ENCODE data around the gene FUT2.

The FUT2 gene

GRCh38 chr19:48749571-48750198, 53.9 kb downstream of the FUT2 start:
- Histone ChIP-seq H3K9me3 (replicated peaks in 1 of 2; ENCODE audit: control insufficient read depth in 2 of 2, insufficient read depth in 1 of 2, low read depth in 1 of 2, low read length in 2 of 2) (peaks cover 4 to 12% of the 10 kb centered on the region in 2 donors), H2BK12ac (ENCODE audit: low read length) (no peak overlapping the region), H3K4ac (ENCODE audit: low read length) (no peak overlapping the region), H3K14ac (ENCODE audit: low read length) (no peak overlapping the region), H4K91ac (ENCODE audit: low read depth, low read length, poor library complexity) (no peak overlapping the region), H3K4me1 (ENCODE audit: control insufficient read depth in 2 of 2, insufficient read depth in 1 of 2, low read depth in 1 of 2, low read length in 2 of 2) (peaks cover 6 to 8% of the 10 kb centered on the region in 2 donors), H4K8ac (ENCODE audit: low read depth, low read length) (no peak overlapping the region), H3K4me2 (ENCODE audit: insufficient read depth, low read length, poor library complexity, severe bottlenecking) (no peak overlapping the region), H2AFZ (ENCODE audit: low read length) (no peak overlapping the region), H2BK15ac (ENCODE audit: low read length) (no peak overlapping the region), H3K9ac (ENCODE audit: low read depth, low read length, poor library complexity) (no peak overlapping the region), H2BK5ac (ENCODE audit: low read length) (no peak overlapping the region), H2AK5ac (ENCODE audit: low read depth, low read length) (no peak overlapping the region), H3K23ac (ENCODE audit: low read depth, low read length, poor library complexity) (no peak overlapping the region), H3K27ac (replicated peaks; ENCODE audit: low read length) (no peak overlapping the region), H3K4me3 (ENCODE audit: low read length in 2 of 2) (no peak overlapping the region), H3K18ac (ENCODE audit: low read length) (no peak overlapping the region), H2BK120ac (ENCODE audit: low read depth, low read length) (no peak overlapping the region), H3K36me3 (replicated peaks in 1 of 2; ENCODE audit: control insufficient read depth in 2 of 2, insufficient read depth in 2 of 2, low read length in 2 of 2) (no peaks in the 10 kb centered on the region), H3K27me3 (ENCODE audit: control insufficient read depth in 3 of 3, insufficient read depth in 3 of 3, low read depth in 1 of 3, low read length in 3 of 3) (peaks cover 0 to 62% (median 18%) of the 10 kb centered on the region in 3 experiments), H3K79me1 (ENCODE audit: low read depth, low read length) (peaks cover 2% of the 10 kb centered on the region)
- DNase-seq (ENCODE audit: low spot score), result no peak
- WGBS, 2 donors (ENCODE audit: extremely low coverage in 2 of 2, insufficient read length in 2 of 2, insufficient replicate concordance in 1 of 2), result no CpG with 5 or more reads among the region's 4 CpGs

GRCh38 chr19:48750351-48750750, 54.6 kb downstream of the FUT2 start:
- H3K79me1 ChIP-seq (ENCODE audit: low read depth, low read length), result peaks cover 2% of the 10 kb centered on the region
- no peak overlapping the region for H2AFZ ChIP-seq (ENCODE audit: low read length)
- H3K4me2 ChIP-seq (ENCODE audit: insufficient read depth, low read length, poor library complexity, severe bottlenecking), result no peak overlapping the region
- H3K4me1 ChIP-seq (ENCODE audit: control insufficient read depth in 2 of 2, insufficient read depth in 1 of 2, low read depth in 1 of 2, low read length in 2 of 2), result peaks cover 6 to 8% of the 10 kb centered on the region in 2 donors
- no peak overlapping the region for H4K8ac ChIP-seq (ENCODE audit: low read depth, low read length)
- WGBS, 2 donors (ENCODE audit: extremely low coverage in 2 of 2, insufficient read length in 2 of 2, insufficient replicate concordance in 1 of 2), result no CpG with 5 or more reads among the region's 31 CpGs
- H3K9me3 ChIP-seq (replicated peaks in 1 of 2; ENCODE audit: control insufficient read depth in 2 of 2, insufficient read depth in 1 of 2, low read depth in 1 of 2, low read length in 2 of 2), result peaks cover 4 to 12% of the 10 kb centered on the region in 2 donors
- H3K23ac ChIP-seq (ENCODE audit: low read depth, low read length, poor library complexity), result no peak overlapping the region
- peaks cover 0 to 68% (median 18%) of the 10 kb centered on the region in 3 experiments for H3K27me3 ChIP-seq (ENCODE audit: control insufficient read depth in 3 of 3, insufficient read depth in 3 of 3, low read depth in 1 of 3, low read length in 3 of 3)
- no peak overlapping the region for H3K4ac ChIP-seq (ENCODE audit: low read length)
- H2BK5ac ChIP-seq (ENCODE audit: low read length), result no peak overlapping the region
- peak overlapping the region; percentile 73 for H2AK5ac ChIP-seq (ENCODE audit: low read depth, low read length)
- H3K4me3 ChIP-seq (ENCODE audit: low read length in 2 of 2), result peak overlapping the region in 1 of 2 donors; percentile 54
- H3K18ac ChIP-seq (ENCODE audit: low read length), result no peak overlapping the region
- peak overlapping the region; percentile 56 for H2BK15ac ChIP-seq (ENCODE audit: low read length)
- no peak overlapping the region for H2BK120ac ChIP-seq (ENCODE audit: low read depth, low read length)
- H3K36me3 ChIP-seq (replicated peaks in 1 of 2; ENCODE audit: control insufficient read depth in 2 of 2, insufficient read depth in 2 of 2, low read length in 2 of 2), result no peaks in the 10 kb centered on the region
- peak overlapping the region; percentile 39 for H4K91ac ChIP-seq (ENCODE audit: low read depth, low read length, poor library complexity)
- no peak overlapping the region for H3K27ac ChIP-seq (replicated peaks; ENCODE audit: low read length)
- DNase-seq (ENCODE audit: low spot score), result no peak
- H3K9ac ChIP-seq (ENCODE audit: low read depth, low read length, poor library complexity), result no peak overlapping the region
- no peak overlapping the region for H2BK12ac ChIP-seq (ENCODE audit: low read length)
- no peak overlapping the region for H3K14ac ChIP-seq (ENCODE audit: low read length)

GRCh38 chr19:48750771-48751504, 55.2 kb downstream of the FUT2 start:
- no CpG with 5 or more reads among the region's 29 CpGs for WGBS, 2 donors (ENCODE audit: extremely low coverage in 2 of 2, insufficient read length in 2 of 2, insufficient replicate concordance in 1 of 2)

GRCh38 chr19:48751845-48752495, 56.2 kb downstream of the FUT2 start:
- peaks cover 0 to 9% of the 10 kb centered on the region in 2 donors for H3K9me3 ChIP-seq (replicated peaks in 1 of 2; ENCODE audit: control insufficient read depth in 2 of 2, insufficient read depth in 1 of 2, low read depth in 1 of 2, low read length in 2 of 2)
- peaks cover 6 to 8% of the 10 kb centered on the region in 2 donors for H3K4me1 ChIP-seq (ENCODE audit: control insufficient read depth in 2 of 2, insufficient read depth in 1 of 2, low read depth in 1 of 2, low read length in 2 of 2)
- peaks cover 0 to 76% (median 18%) of the 10 kb centered on the region in 3 experiments for H3K27me3 ChIP-seq (ENCODE audit: control insufficient read depth in 3 of 3, insufficient read depth in 3 of 3, low read depth in 1 of 3, low read length in 3 of 3)
- peaks cover 2% of the 10 kb centered on the region for H3K79me1 ChIP-seq (ENCODE audit: low read depth, low read length)
- H3K18ac ChIP-seq (ENCODE audit: low read length), result peak overlapping the region; percentile 58
- H4K91ac ChIP-seq (ENCODE audit: low read depth, low read length, poor library complexity), result no peak overlapping the region
- H2BK120ac ChIP-seq (ENCODE audit: low read depth, low read length), result no peak overlapping the region
- no CpG with 5 or more reads among the region's 20 CpGs for WGBS, 2 donors (ENCODE audit: extremely low coverage in 2 of 2, insufficient read length in 2 of 2, insufficient replicate concordance in 1 of 2)
- DNase-seq (ENCODE audit: low spot score), result no peak
- no peak overlapping the region for H4K8ac ChIP-seq (ENCODE audit: low read depth, low read length)
- H3K36me3 ChIP-seq (replicated peaks in 1 of 2; ENCODE audit: control insufficient read depth in 2 of 2, insufficient read depth in 2 of 2, low read length in 2 of 2), result no peaks in the 10 kb centered on the region
- H3K14ac ChIP-seq (ENCODE audit: low read length), result no peak overlapping the region
- no peak overlapping the region for H2AK5ac ChIP-seq (ENCODE audit: low read depth, low read length)
- no peak overlapping the region for H2BK5ac ChIP-seq (ENCODE audit: low read length)
- peak overlapping the region; percentile 96 for H3K4me2 ChIP-seq (ENCODE audit: insufficient read depth, low read length, poor library complexity, severe bottlenecking)
- no peak overlapping the region for H3K23ac ChIP-seq (ENCODE audit: low read depth, low read length, poor library complexity)
- no peak overlapping the region for H2BK12ac ChIP-seq (ENCODE audit: low read length)
- peak overlapping the region; percentile 91 for H3K9ac ChIP-seq (ENCODE audit: low read depth, low read length, poor library complexity)
- H3K4me3 ChIP-seq (ENCODE audit: low read length in 2 of 2), result peak overlapping the region in 1 of 2 donors; percentile 90
- H3K4ac ChIP-seq (ENCODE audit: low read length), result no peak overlapping the region
- H3K27ac ChIP-seq (replicated peaks; ENCODE audit: low read length), result no peak overlapping the region
- no peak overlapping the region for H2BK15ac ChIP-seq (ENCODE audit: low read length)
- peak overlapping the region; percentile 82 for H2AFZ ChIP-seq (ENCODE audit: low read length)

More at GRCh38 chr19:48750771-48751504, 55.2 kb downstream of the FUT2 start:
- H3K9me3 ChIP-seq (replicated peaks in 1 of 2; ENCODE audit: control insufficient read depth in 2 of 2, insufficient read depth in 1 of 2, low read depth in 1 of 2, low read length in 2 of 2), result peaks cover 0 to 12% of the 10 kb centered on the region in 2 donors
- peaks cover 2% of the 10 kb centered on the region for H3K79me1 ChIP-seq (ENCODE audit: low read depth, low read length)
- H3K4me1 ChIP-seq (ENCODE audit: control insufficient read depth in 2 of 2, insufficient read depth in 1 of 2, low read depth in 1 of 2, low read length in 2 of 2), result peaks cover 6 to 8% of the 10 kb centered on the region in 2 donors
- peak overlapping the region; percentile 84 for H2BK5ac ChIP-seq (ENCODE audit: low read length)
- H3K18ac ChIP-seq (ENCODE audit: low read length), result no peak overlapping the region
- no peak overlapping the region for H2BK120ac ChIP-seq (ENCODE audit: low read depth, low read length)
- H3K27me3 ChIP-seq (ENCODE audit: control insufficient read depth in 3 of 3, insufficient read depth in 3 of 3, low read depth in 1 of 3, low read length in 3 of 3), result peaks cover 0 to 74% (median 18%) of the 10 kb centered on the region in 3 experiments
- no peak overlapping the region for H3K4me3 ChIP-seq (ENCODE audit: low read length in 2 of 2)
- no peak overlapping the region for H3K27ac ChIP-seq (replicated peaks; ENCODE audit: low read length)
- H2AFZ ChIP-seq (ENCODE audit: low read length), result no peak overlapping the region
- DNase-seq (ENCODE audit: low spot score), result no peak
- H3K23ac ChIP-seq (ENCODE audit: low read depth, low read length, poor library complexity), result no peak overlapping the region
- no peak overlapping the region for H3K4ac ChIP-seq (ENCODE audit: low read length)
- peak overlapping the region; percentile 45 for H4K8ac ChIP-seq (ENCODE audit: low read depth, low read length)
- no peak overlapping the region for H2BK12ac ChIP-seq (ENCODE audit: low read length)
- H3K36me3 ChIP-seq (replicated peaks in 1 of 2; ENCODE audit: control insufficient read depth in 2 of 2, insufficient read depth in 2 of 2, low read length in 2 of 2), result no peaks in the 10 kb centered on the region
- peak overlapping the region; percentile 73 for H2AK5ac ChIP-seq (ENCODE audit: low read depth, low read length)
- H3K14ac ChIP-seq (ENCODE audit: low read length), result no peak overlapping the region
- no peak overlapping the region for H3K9ac ChIP-seq (ENCODE audit: low read depth, low read length, poor library complexity)
- H3K4me2 ChIP-seq (ENCODE audit: insufficient read depth, low read length, poor library complexity, severe bottlenecking), result no peak overlapping the region
- H2BK15ac ChIP-seq (ENCODE audit: low read length), result peak overlapping the region; percentile 56
- no peak overlapping the region for H4K91ac ChIP-seq (ENCODE audit: low read depth, low read length, poor library complexity)

Data from neuronal stem cell (in vitro differentiated cells).